Activated CD8-positive, alpha-beta T cell treated with anti-CD3 and anti-CD28 coated beads for 36 hours (primary cell): Measurements from ENCODE around the gene NUDCD3. TPM values are rescaled to one million over a fixed set of nuclear protein-coding genes. Genes with fewer than 3 reads are reported as not detected.
A peak's percentile ranks its signal among the peaks of the same experiment; 100 is the strongest.

Source experiments
- ATAC-seq: fragments of 200-7000 bp; cut with Tn5 transposase; one replicate; pipeline ENCODE4 v1.10.0; 2021; ENCODE audit warnings: mild to moderate bottlenecking, moderate library complexity
- CTCF ChIA-PET: fragments of 350-600 bp; sonication (Branson Sonifier 250); formaldehyde crosslinking; loops from one replicate; lab custom pipeline; 2021; ENCODE audit warnings: antibody characterized with exemption; lab: Charles Lee
- POLR2A ChIA-PET: fragments of 350-600 bp; sonication (Branson Sonifier 250); formaldehyde crosslinking; loops from one replicate; lab custom pipeline; 2021; ENCODE audit warnings: antibody characterized with exemption; lab: Charles Lee
- DNase-seq: peaks from one replicate; pipeline ENCODE4 v3.0.0-alpha.2; 2020
- H3K27ac Mint-ChIP-seq: one replicate; pipeline ENCODE4 v1.8.0; 2021; ENCODE audit warnings: mild to moderate bottlenecking, mixed read lengths
- H3K27me3 Mint-ChIP-seq: one replicate; pipeline ENCODE4 v1.8.0; 2021; ENCODE audit warnings: mixed read lengths
- H3K36me3 Mint-ChIP-seq: one replicate; pipeline ENCODE4 v1.8.0; 2021; ENCODE audit warnings: low read depth, mixed read lengths
- H3K4me1 Mint-ChIP-seq: one replicate; pipeline ENCODE4 v1.8.0; 2021; ENCODE audit warnings: low read depth, mixed read lengths
- H3K4me3 Mint-ChIP-seq: one replicate; pipeline ENCODE4 v1.8.0; 2021; ENCODE audit warnings: mild to moderate bottlenecking, moderate library complexity, mixed read lengths
- H3K9me3 Mint-ChIP-seq: one replicate; pipeline ENCODE4 v1.8.0; 2021; ENCODE audit warnings: mixed read lengths
- intact Hi-C: fragments of 100-400 bp; cut with micrococcal nuclease; formaldehyde crosslinking; loops from one replicate; pipeline ENCODE4 v1.10.0; 2022
- total RNA-seq, 2 experiments: library from RNA; stranded (reverse); gene quantifications; one replicate each; pipeline ENCODE4 v1.2.3, GENCODE V29; 2021
- TF ChIP-seq, protein P1 (sequence below): fragments of 200-600 bp; IDR thresholded peaks from one replicate; pipeline ENCODE4 v1.8.0; 2022; ENCODE audit warnings: antibody characterized with exemption, mild to moderate bottlenecking

NUDCD3 gene
- total RNA-seq, 2 experiments from 2014 or later = 102 to 107 TPM

DNA sequence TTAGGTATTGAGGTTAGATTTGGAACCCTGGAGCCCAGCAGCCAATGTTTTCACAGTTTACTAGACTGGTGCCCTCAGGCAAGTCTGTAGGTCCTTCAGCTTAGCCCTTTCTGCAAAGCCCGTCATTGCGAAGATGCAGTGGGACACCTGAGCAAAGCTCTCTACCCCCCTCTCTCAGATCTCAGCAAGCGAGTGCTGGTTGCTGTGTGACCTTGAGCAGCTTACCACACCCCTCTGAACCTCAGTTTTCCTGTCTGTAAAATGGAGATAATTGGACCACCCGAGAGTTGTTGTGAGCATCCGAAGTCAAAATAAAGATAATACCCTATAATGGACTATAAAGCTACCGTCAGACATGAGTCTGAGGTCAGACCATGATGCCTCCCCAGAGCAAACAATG, 47.0 kb upstream of the NUDCD3 start:
- ATAC-seq = no peak
- H3K9me3 Mint-ChIP-seq = no peaks in the 10 kb centered on the region
- CTCF ChIA-PET = no interaction called here
- no peak for DNase-seq
- POLR2A ChIA-PET = no interaction called here
- intact Hi-C loops = no loop called here
- TF ChIP-seq, protein P1, sequence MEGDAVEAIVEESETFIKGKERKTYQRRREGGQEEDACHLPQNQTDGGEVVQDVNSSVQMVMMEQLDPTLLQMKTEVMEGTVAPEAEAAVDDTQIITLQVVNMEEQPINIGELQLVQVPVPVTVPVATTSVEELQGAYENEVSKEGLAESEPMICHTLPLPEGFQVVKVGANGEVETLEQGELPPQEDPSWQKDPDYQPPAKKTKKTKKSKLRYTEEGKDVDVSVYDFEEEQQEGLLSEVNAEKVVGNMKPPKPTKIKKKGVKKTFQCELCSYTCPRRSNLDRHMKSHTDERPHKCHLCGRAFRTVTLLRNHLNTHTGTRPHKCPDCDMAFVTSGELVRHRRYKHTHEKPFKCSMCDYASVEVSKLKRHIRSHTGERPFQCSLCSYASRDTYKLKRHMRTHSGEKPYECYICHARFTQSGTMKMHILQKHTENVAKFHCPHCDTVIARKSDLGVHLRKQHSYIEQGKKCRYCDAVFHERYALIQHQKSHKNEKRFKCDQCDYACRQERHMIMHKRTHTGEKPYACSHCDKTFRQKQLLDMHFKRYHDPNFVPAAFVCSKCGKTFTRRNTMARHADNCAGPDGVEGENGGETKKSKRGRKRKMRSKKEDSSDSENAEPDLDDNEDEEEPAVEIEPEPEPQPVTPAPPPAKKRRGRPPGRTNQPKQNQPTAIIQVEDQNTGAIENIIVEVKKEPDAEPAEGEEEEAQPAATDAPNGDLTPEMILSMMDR = no peak
- H3K27ac Mint-ChIP-seq = no peak overlapping the region
- no peak overlapping the region for H3K4me3 Mint-ChIP-seq
- H3K36me3 Mint-ChIP-seq = no peaks in the 10 kb centered on the region
- H3K27me3 Mint-ChIP-seq = no peaks in the 10 kb centered on the region
- no peaks in the 10 kb centered on the region for H3K4me1 Mint-ChIP-seq

DNA sequence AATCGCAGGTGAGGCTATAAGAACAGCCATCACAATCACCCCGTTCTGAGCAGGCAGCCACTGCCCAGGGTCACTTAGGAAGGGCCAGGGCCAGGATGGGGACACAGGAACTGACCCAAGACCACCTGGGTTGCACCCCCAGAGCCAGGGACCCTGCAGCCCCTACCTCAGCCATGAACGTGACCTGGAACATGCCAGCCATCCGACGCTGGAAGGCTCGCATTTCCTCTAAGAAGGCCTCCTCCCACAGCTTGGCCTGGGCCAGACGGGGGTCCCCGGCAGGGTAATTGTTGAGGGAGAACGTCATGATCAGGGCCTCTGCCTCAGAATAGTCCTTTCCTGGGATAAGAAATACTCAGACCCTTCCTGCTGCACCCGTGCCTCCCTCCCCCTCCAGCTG, 45.6 kb upstream of the NUDCD3 start:
- Mint-ChIP-seq H3K9me3 (no peaks in the 10 kb centered on the region), H3K27ac (no peak overlapping the region), H3K4me1 (no peaks in the 10 kb centered on the region), H3K27me3 (no peaks in the 10 kb centered on the region), H3K36me3 (no peaks in the 10 kb centered on the region), H3K4me3 (no peak overlapping the region)
- POLR2A ChIA-PET = no interaction called here
- intact Hi-C loops = no loop called here
- ATAC-seq = no peak
- CTCF ChIA-PET = interaction anchor here (2.7 to 3.1 kb wide), 3 partner anchors 10 to 29 kb away, joined by 15 to 19 read pairs (median 17); no protein-coding TSS in a partner anchor
- no peak for DNase-seq
- TF ChIP-seq, protein P1 = no peak

DNA sequence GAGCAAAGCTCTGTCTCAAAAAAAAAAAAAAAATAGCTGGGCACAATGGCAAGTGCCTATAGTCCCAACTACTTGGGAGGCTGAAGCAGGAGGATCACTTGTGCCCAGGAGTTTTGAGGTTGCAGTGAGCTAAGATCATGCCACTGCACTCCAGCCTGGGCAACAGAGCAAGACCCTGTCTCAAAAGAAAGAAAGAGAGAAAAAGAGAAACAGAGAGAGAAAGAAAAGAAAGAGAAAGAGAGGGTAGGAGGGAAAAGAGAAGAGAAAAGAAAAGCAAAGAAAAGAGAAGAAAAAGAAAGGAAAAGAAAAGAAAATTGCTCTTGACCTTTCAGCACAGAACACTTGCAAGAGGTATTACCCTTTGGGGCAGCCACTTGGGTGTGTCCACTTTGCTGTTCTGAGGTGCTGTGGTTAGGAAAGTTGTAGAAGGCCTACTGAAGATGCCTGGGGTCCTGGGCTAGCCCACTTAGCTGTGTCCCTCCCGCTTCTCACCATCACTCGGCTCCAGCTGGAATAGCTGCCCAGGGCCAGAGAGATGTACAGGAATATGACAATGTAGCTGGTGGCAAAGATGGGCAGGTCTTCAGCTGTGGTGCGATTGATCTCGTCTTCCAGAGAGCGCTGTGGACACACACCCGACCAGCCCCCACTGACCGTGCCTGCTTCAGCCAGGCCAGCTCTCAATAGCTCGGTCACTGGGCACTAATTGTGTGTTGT, 45.0 kb upstream of the NUDCD3 start:
- H3K36me3 Mint-ChIP-seq = no peaks in the 10 kb centered on the region
- ATAC-seq (no peak), DNase-seq (no peak)
- no peak overlapping the region for H3K27ac Mint-ChIP-seq
- H3K9me3 Mint-ChIP-seq = no peaks in the 10 kb centered on the region
- no peaks in the 10 kb centered on the region for H3K27me3 Mint-ChIP-seq
- intact Hi-C loops = no loop called here
- no peak overlapping the region for H3K4me3 Mint-ChIP-seq
- TF ChIP-seq, protein P1 = no peak
- ChIA-PET CTCF (interaction anchor here (0.5 to 3.1 kb wide), 26 partner anchors 8 to 467 kb away, joined by 3 to 19 read pairs (median 5); partner anchors contain the start of gene NUDCD3), POLR2A (interaction anchor here (1.2 to 1.3 kb wide), 2 partner anchors 38 to 413 kb away, joined by 3 read pairs; partner anchors contain the start of genes DDX56 and POLD2)
- no peaks in the 10 kb centered on the region for H3K4me1 Mint-ChIP-seq

DNA sequence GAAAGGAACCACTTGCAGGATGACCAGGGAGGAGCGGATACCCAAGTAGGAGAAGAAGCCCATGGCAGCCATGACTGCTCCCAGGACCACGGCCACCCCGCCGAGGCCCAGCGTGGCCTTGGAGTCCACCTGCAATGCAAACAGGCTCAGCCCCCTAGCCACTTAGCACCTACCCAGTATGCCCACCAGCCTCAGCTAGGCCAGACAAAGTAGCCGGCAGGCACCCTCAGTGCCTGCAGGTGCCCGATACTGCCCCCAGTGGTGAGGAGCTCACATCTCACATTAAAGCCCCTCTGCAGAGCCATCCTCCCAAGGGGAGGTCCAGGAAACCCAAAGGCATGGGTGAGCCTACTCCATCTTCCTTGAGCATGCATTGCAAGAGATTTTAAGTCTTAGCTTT, 44.0 kb upstream of the NUDCD3 start:
- H3K36me3 Mint-ChIP-seq = no peaks in the 10 kb centered on the region
- H3K9me3 Mint-ChIP-seq = no peaks in the 10 kb centered on the region
- no peak overlapping the region for H3K27ac Mint-ChIP-seq
- TF ChIP-seq, protein P1 = peak; percentile 73
- intact Hi-C loops = no loop called here
- ChIA-PET POLR2A (interaction anchor here (1.2 to 1.3 kb wide), 2 partner anchors 39 to 412 kb away, joined by 3 read pairs; partner anchors contain the start of genes DDX56 and POLD2), CTCF (interaction anchor here (0.5 to 3.1 kb wide), 42 partner anchors 8 to 466 kb away, joined by 3 to 19 read pairs (median 4); partner anchors contain the start of genes DDX56 and NUDCD3)
- no peaks in the 10 kb centered on the region for H3K27me3 Mint-ChIP-seq
- ATAC-seq (peak; percentile 98), DNase-seq (peak; percentile 70)
- H3K4me3 Mint-ChIP-seq = no peak overlapping the region
- H3K4me1 Mint-ChIP-seq = no peaks in the 10 kb centered on the region

DNA sequence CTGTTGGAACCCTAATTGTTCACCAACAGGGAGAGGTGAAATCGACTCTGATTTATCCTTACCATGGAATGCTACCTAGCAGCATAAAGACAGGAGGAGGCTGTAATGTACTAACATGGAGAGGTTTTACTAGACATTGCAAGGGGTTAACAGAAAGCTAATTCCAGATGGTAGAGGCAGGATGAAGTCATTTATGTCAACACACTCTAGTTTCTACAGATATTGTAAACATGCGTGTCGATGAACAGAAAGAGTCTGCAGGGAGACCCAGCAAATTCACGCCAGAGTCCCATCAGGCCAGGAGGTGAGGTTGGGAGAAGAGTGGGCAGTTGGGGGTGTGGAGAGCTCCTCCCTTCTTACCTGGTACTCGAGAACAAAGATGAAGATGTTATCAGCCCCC, 43.6 kb upstream of the NUDCD3 start:
- no peak for ATAC-seq

More for the DNA sequence above, 43.6 kb upstream of the NUDCD3 start:
- H3K9me3 Mint-ChIP-seq = no peaks in the 10 kb centered on the region
- no peak overlapping the region for H3K27ac Mint-ChIP-seq
- H3K27me3 Mint-ChIP-seq = no peaks in the 10 kb centered on the region
- H3K4me1 Mint-ChIP-seq = no peaks in the 10 kb centered on the region
- intact Hi-C loops = no loop called here
- TF ChIP-seq, protein P1 = no peak
- DNase-seq = no peak
- no peaks in the 10 kb centered on the region for H3K36me3 Mint-ChIP-seq
- ChIA-PET POLR2A (no interaction called here), CTCF (interaction anchor here (1.0 to 3.1 kb wide), 30 partner anchors 8 to 293 kb away, joined by 3 to 19 read pairs (median 5); partner anchors contain the start of genes DDX56 and NUDCD3)
- no peak overlapping the region for H3K4me3 Mint-ChIP-seq
